AG04450 (cell line): ENCODE results near the gene RTBDN. TPM values are rescaled to one million over a fixed set of nuclear protein-coding genes. Genes with fewer than 3 reads are reported as not detected.

Experiments used
- CTCF ChIA-PET: fragments of 300-600, 350-600 bp; formaldehyde crosslinking; extraction: SDS; loops from one replicate; lab custom pipeline; 2022; ENCODE audit warnings: antibody characterized with exemption, inconsistent platforms; lab: Charles Lee
- POLR2A ChIA-PET: fragments of 350-600 bp; formaldehyde crosslinking; extraction: SDS; loops from one replicate; lab custom pipeline; 2021; ENCODE audit warnings: antibody characterized with exemption, inconsistent platforms; lab: Yijun Ruan, JAX
- DNase-seq: peaks from one replicate; pipeline ENCODE4 v3.0.0-alpha.2; 2011; ENCODE audit warnings: low read depth, low spot score
- H3K27ac ChIP-seq: one replicate; pipeline ENCODE4 v1.5.1; 2012; ENCODE audit warnings: low read depth, low read length, control low read depth
- H3K27me3 ChIP-seq: one replicate; pipeline ENCODE4 v1.6.0; 2012; ENCODE audit warnings: low read length; ENCODE audit not compliant: control insufficient read depth, insufficient read depth
- H3K4me3 ChIP-seq: 2 replicates; pipeline ENCODE4 v1.5.1; 2011; ENCODE audit warnings: mild to moderate bottlenecking, low read depth, low read length, control low read depth
- H3K9me3 ChIP-seq: 2 replicates; pipeline ENCODE4 v1.5.1; 2012; ENCODE audit warnings: low read length; ENCODE audit not compliant: control insufficient read depth, insufficient read depth
- CTCF ChIP-seq: IDR thresholded peaks from 2 replicates; pipeline ENCODE4 v1.5.1; 2011; ENCODE audit warnings: low read depth, low read length, control low read depth, inconsistent platforms
- polyA plus RNA-seq: library from polyadenylated mRNA; depleted of rRNA; stranded (reverse); fragments of >200 nt; gene quantifications from 2 replicates; pipeline ENCODE4 v1.2.3, GENCODE V29; 2011

Gene RTBDN
- polyA plus RNA-seq, 1 experiment, result not detected

- Histone ChIP-seq H3K27ac (no peak overlapping the region), H3K9me3 (peaks cover 2% of the 10 kb centered on the region; the same call in 1 of the 2 replicates), H3K4me3 (no peak overlapping the region), H3K27me3 (peaks cover 4% of the 10 kb centered on the region)
- no peak for DNase-seq
- POLR2A ChIA-PET, result interaction anchor here (1.1 kb wide), 1 partner anchor 72 kb away, joined by 3 read pairs; no protein-coding TSS in a partner anchor
- CTCF ChIA-PET, result interaction anchor here (1.2 kb wide), 1 partner anchor 108 kb away, joined by 4 read pairs; no protein-coding TSS in a partner anchor
- no peak for TF ChIP-seq CTCF
Observed at GRCh38 chr19:12865746-12866415, 31.5 kb upstream of the RTBDN start.

GRCh38 chr19:12864721-12865715 is 30.6 kb upstream of the RTBDN start:
- no peak overlapping the region for H3K27ac ChIP-seq
- no peak for DNase-seq
- no peak for TF ChIP-seq CTCF
- POLR2A ChIA-PET, result interaction anchor here (1.1 kb wide), 1 partner anchor 73 kb away, joined by 3 read pairs; no protein-coding TSS in a partner anchor
- CTCF ChIA-PET, result interaction anchor here (1.2 kb wide), 1 partner anchor 108 kb away, joined by 4 read pairs; no protein-coding TSS in a partner anchor
- no peak overlapping the region for H3K4me3 ChIP-seq
- peaks cover 4% of the 10 kb centered on the region for H3K27me3 ChIP-seq
- H3K9me3 ChIP-seq, result peaks cover 2% of the 10 kb centered on the region; the same call in 1 of the 2 replicates

GRCh38 chr19:12864143-12864542 is 29.8 kb upstream of the RTBDN start:
- DNase-seq, result no peak
- Histone ChIP-seq H3K4me3 (no peak overlapping the region), H3K9me3 (peaks cover 2% of the 10 kb centered on the region; the same call in 1 of the 2 replicates), H3K27ac (no peak overlapping the region), H3K27me3 (peaks cover 4% of the 10 kb centered on the region)
- ChIA-PET CTCF (interaction anchor here (1.2 kb wide), 1 partner anchor 16 kb away, joined by 4 read pairs; no protein-coding TSS in a partner anchor), POLR2A (no interaction called here)
- no peak for TF ChIP-seq CTCF

- Histone ChIP-seq H3K9me3 (peaks cover 7% of the 10 kb centered on the region; the same call in 1 of the 2 replicates), H3K27ac (no peak overlapping the region), H3K4me3 (no peak overlapping the region), H3K27me3 (peaks cover 4% of the 10 kb centered on the region)
- ChIA-PET CTCF (interaction anchor here (3.7 kb wide), 1 partner anchor 12 kb away, joined by 13 read pairs; no protein-coding TSS in a partner anchor), POLR2A (interaction anchor here (0.6 kb wide), 1 partner anchor 8 kb away, joined by 3 read pairs; no protein-coding TSS in a partner anchor)
- no peak for TF ChIP-seq CTCF
- no peak for DNase-seq
Observed at GRCh38 chr19:12859546-12859945, 25.2 kb upstream of the RTBDN start.
